HepG2 (cell line): ENCODE data around the gene AEN. TPM values are rescaled to one million over a fixed set of nuclear protein-coding genes. Genes with fewer than 3 reads are reported as not detected.

Source experiments
- ASH2L ChIP-seq: fragments of 300-600, 200-600 bp; sonication (generic); IDR thresholded peaks from 2 replicates; pipeline ENCODE4 v1.7.0; 2017; ENCODE audit warnings: low read depth, mild to moderate bottlenecking, moderate library complexity, mixed read lengths, low read length; ENCODE audit not compliant: insufficient read length
- CCDC6 ChIP-seq: sonication (generic); formaldehyde crosslinking; IDR thresholded peaks from 2 replicates; pipeline ENCODE4 v1.8.1; 2022; ENCODE audit warnings: mild to moderate bottlenecking, missing genetic modification reagents, moderate library complexity
- HES4 ChIP-seq: sonication (generic); formaldehyde crosslinking; IDR thresholded peaks from 2 replicates; pipeline ENCODE4 v1.9.0; 2021; ENCODE audit warnings: mild to moderate bottlenecking, missing genetic modification reagents, borderline replicate concordance
- MIXL1 ChIP-seq: IDR thresholded peaks from 2 replicates; pipeline ENCODE4 v1.6.1; 2016
- NR2F2 ChIP-seq: IDR thresholded peaks from 2 replicates; pipeline ENCODE4 v1.6.1; 2012; ENCODE audit warnings: low read depth, inconsistent platforms, borderline replicate concordance
- RORA ChIP-seq: sonication (generic); formaldehyde crosslinking; IDR thresholded peaks from 2 replicates; pipeline ENCODE4 v1.5.0; 2020; ENCODE audit warnings: mild to moderate bottlenecking, missing genetic modification reagents, moderate library complexity
- SMYD3 ChIP-seq: sonication (generic); formaldehyde crosslinking; IDR thresholded peaks from 2 replicates; pipeline ENCODE4 v1.8.1; 2023; ENCODE audit warnings: mild to moderate bottlenecking, missing genetic modification reagents
- SP140L ChIP-seq: sonication (generic); formaldehyde crosslinking; IDR thresholded peaks from 2 replicates; pipeline ENCODE4 v1.4.0; 2020; ENCODE audit warnings: missing genetic modification reagents, borderline replicate concordance
- TGIF2 ChIP-seq: IDR thresholded peaks from 2 replicates; pipeline ENCODE4 v1.6.1; 2016; ENCODE audit warnings: control low read depth, missing compliant biosample characterization
- YEATS4 ChIP-seq: sonication (generic); formaldehyde crosslinking; IDR thresholded peaks from 2 replicates; pipeline ENCODE4 v1.4.0; 2020; ENCODE audit warnings: missing genetic modification reagents, borderline replicate concordance
- ZFP37 ChIP-seq: sonication (generic); formaldehyde crosslinking; IDR thresholded peaks from 2 replicates; pipeline ENCODE4 v1.4.0; 2020; ENCODE audit warnings: missing genetic modification reagents, borderline replicate concordance
- ZNF253 ChIP-seq: sonication (generic); formaldehyde crosslinking; IDR thresholded peaks from 2 replicates; pipeline ENCODE4 v1.8.0; 2022; ENCODE audit warnings: mild to moderate bottlenecking, missing genetic modification reagents, borderline replicate concordance
- ZNF343 ChIP-seq: sonication (generic); formaldehyde crosslinking; IDR thresholded peaks from 2 replicates; pipeline ENCODE4 v1.4.0; 2020; ENCODE audit warnings: mild to moderate bottlenecking, missing genetic modification reagents
- ZNF430 ChIP-seq: sonication (generic); formaldehyde crosslinking; IDR thresholded peaks from 2 replicates; pipeline ENCODE4 v1.9.0; 2021; ENCODE audit warnings: mild to moderate bottlenecking, missing genetic modification reagents
- ZNF768 ChIP-seq: sonication (generic); formaldehyde crosslinking; IDR thresholded peaks from 2 replicates; pipeline ENCODE4 v1.4.0; 2020; ENCODE audit warnings: missing genetic modification reagents
- ZNF788 ChIP-seq: sonication (generic); formaldehyde crosslinking; IDR thresholded peaks from 2 replicates; pipeline ENCODE4 v1.5.0; 2020; ENCODE audit warnings: mild to moderate bottlenecking, missing genetic modification reagents, borderline replicate concordance
- ZNF839 ChIP-seq: sonication (generic); formaldehyde crosslinking; IDR thresholded peaks from 2 replicates; pipeline ENCODE4 v1.4.0; 2020; ENCODE audit warnings: missing genetic modification reagents, mild to moderate bottlenecking, borderline replicate concordance
- polyA plus RNA-seq, 8 experiments: library from polyadenylated mRNA; depleted of rRNA in 3 of 8; stranded (reverse) in 7 of 8; unstranded in 1 of 8; fragments of >200 nt; fragmentation: Illumina TruSeq in 4 of 8; extraction: Trizol in 4 of 8; gene quantifications; 2 replicates each; pipeline versions ENCODE4 v1.2.1 to v1.2.3, GENCODE V29; 2011 to 2016; ENCODE audit warnings: low read depth in 4 of 8, missing spikeins in 1 of 8, mixed read lengths in 1 of 8; ENCODE audit not compliant: insufficient read depth in 1 of 8
- total RNA-seq, 5 experiments: library from RNA; depleted of rRNA; stranded (reverse); fragments of >200 nt; fragmentation: Illumina TruSeq; extraction: Trizol; gene quantifications; 2 replicates each; pipeline ENCODE4 v1.2.3, GENCODE V29; 2016; ENCODE audit warnings: low read depth in 1 of 5
- TF ChIP-seq, protein P1 (sequence below): sonication (generic); formaldehyde crosslinking; IDR thresholded peaks from 2 replicates; pipeline ENCODE4 v1.4.0; 2020; ENCODE audit warnings: mild to moderate bottlenecking, low read depth, missing genetic modification reagents
- TF ChIP-seq, protein P2 (sequence below): sonication (generic); formaldehyde crosslinking; IDR thresholded peaks from 2 replicates; pipeline ENCODE4 v1.5.1; 2020; ENCODE audit warnings: missing genetic modification reagents, mild to moderate bottlenecking, borderline replicate concordance
- TF ChIP-seq, protein P3 (sequence below): sonication (generic); formaldehyde crosslinking; IDR thresholded peaks from 2 replicates; pipeline ENCODE4 v1.9.0; 2022; ENCODE audit warnings: low read depth, missing genetic modification reagents
- TF ChIP-seq, protein P4 (sequence below): sonication (generic); formaldehyde crosslinking; IDR thresholded peaks from 2 replicates; pipeline ENCODE4 v1.4.0; 2020; ENCODE audit warnings: missing genetic modification reagents

The AEN gene
- total and polyA plus RNA-seq, 2 of the 13 experiments (the other 11 are each of a cell fraction or from before 2014, with no cell fraction given), result 51.3 to 118 TPM

DNA sequence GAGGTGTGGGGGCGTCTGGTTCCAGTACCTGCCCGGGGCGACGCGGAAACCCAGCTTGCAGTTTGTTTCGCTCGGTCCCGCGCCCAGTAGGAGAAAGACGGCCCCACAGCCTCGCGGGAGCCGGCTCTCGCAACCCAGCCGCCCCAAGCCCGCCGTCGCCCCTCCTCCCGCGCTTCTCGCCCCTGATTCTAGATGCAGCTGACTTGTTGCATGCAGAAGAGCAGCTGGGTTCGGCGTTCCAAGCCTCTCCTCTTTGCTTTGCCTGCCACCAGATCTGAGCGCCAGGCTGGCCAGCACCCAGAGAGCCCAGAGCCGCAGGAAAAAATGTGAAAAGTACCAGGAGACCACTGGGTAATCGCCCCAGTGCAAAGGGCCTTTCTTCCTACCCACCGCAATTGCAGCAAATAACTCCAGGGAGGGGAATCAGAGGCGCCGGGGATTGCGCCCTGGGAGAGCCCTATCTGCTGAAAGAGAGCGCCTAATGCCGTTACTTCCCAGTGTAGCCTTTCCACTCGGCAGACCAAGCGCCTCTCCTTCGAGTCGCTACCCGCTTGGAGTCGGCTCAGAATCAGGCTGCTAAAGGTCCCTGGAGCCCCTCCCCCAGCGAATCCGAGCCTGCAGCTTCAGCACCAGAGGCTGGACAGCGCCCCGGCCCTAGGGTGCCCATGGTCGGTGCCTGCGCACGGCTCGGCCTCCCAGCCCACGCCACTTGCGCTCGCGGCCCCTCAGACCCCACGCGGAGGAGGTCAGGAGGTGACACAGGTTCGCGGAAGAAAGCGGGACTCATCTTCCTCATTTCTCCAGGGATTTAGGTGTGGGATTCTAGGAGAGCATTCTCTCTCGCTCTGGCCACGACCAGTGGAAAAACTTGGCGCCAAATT lies 15.7 kb upstream of the AEN start (continued):
- no peak for TF ChIP-seq ASH2L
- TF ChIP-seq HES4 (CRISPR knock-in tag), result peak; percentile 73; the same call in 1 of the 2 replicates
- no peak for TF ChIP-seq SP140L (CRISPR knock-in tag)
- peak; percentile 83; the same call in 1 of the 2 replicates for TF ChIP-seq ZNF430 (CRISPR knock-in tag)
- TF ChIP-seq, protein P1, sequence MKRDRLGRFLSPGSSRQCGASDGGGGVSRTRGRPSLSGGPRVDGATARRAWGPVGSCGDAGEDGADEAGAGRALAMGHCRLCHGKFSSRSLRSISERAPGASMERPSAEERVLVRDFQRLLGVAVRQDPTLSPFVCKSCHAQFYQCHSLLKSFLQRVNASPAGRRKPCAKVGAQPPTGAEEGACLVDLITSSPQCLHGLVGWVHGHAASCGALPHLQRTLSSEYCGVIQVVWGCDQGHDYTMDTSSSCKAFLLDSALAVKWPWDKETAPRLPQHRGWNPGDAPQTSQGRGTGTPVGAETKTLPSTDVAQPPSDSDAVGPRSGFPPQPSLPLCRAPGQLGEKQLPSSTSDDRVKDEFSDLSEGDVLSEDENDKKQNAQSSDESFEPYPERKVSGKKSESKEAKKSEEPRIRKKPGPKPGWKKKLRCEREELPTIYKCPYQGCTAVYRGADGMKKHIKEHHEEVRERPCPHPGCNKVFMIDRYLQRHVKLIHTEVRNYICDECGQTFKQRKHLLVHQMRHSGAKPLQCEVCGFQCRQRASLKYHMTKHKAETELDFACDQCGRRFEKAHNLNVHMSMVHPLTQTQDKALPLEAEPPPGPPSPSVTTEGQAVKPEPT (CRISPR knock-in tag), result no peak
- no peak for TF ChIP-seq SMYD3 (CRISPR knock-in tag)
- no peak for TF ChIP-seq ZNF343 (CRISPR knock-in tag)
- TF ChIP-seq ZNF788 (CRISPR knock-in tag), result no peak
- 0 out of 2 replicates have a peak, but pooled peaks have one; percentile 22 for TF ChIP-seq ZNF839 (CRISPR knock-in tag)
- peak; percentile 53; the same call in 1 of the 2 replicates for TF ChIP-seq ZFP37 (CRISPR knock-in tag)
- TF ChIP-seq ZNF253 (CRISPR knock-in tag), result no peak
- TF ChIP-seq TGIF2 (CRISPR knock-in tag), result 0 out of 2 replicates have a peak, but pooled peaks have one; percentile 54
- TF ChIP-seq ZNF768 (CRISPR knock-in tag), result peak; percentile 58; the same call in 1 of the 2 replicates
- TF ChIP-seq MIXL1, result no peak
- 0 out of 2 replicates have a peak, but pooled peaks have one; percentile 47 for TF ChIP-seq CCDC6 (CRISPR knock-in tag)
- no peak for TF ChIP-seq RORA (CRISPR knock-in tag)
- TF ChIP-seq, protein P2, sequence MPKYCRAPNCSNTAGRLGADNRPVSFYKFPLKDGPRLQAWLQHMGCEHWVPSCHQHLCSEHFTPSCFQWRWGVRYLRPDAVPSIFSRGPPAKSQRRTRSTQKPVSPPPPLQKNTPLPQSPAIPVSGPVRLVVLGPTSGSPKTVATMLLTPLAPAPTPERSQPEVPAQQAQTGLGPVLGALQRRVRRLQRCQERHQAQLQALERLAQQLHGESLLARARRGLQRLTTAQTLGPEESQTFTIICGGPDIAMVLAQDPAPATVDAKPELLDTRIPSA (CRISPR knock-in tag), result no peak
- no peak for TF ChIP-seq YEATS4 (CRISPR knock-in tag)
- TF ChIP-seq, protein P3, sequence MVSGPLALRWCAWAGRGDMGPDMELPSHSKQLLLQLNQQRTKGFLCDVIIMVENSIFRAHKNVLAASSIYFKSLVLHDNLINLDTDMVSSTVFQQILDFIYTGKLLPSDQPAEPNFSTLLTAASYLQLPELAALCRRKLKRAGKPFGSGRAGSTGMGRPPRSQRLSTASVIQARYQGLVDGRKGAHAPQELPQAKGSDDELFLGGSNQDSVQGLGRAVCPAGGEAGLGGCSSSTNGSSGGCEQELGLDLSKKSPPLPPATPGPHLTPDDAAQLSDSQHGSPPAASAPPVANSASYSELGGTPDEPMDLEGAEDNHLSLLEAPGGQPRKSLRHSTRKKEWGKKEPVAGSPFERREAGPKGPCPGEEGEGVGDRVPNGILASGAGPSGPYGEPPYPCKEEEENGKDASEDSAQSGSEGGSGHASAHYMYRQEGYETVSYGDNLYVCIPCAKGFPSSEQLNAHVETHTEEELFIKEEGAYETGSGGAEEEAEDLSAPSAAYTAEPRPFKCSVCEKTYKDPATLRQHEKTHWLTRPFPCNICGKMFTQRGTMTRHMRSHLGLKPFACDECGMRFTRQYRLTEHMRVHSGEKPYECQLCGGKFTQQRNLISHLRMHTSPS (CRISPR knock-in tag), result no peak
- no peak for TF ChIP-seq NR2F2
- TF ChIP-seq, protein P4, sequence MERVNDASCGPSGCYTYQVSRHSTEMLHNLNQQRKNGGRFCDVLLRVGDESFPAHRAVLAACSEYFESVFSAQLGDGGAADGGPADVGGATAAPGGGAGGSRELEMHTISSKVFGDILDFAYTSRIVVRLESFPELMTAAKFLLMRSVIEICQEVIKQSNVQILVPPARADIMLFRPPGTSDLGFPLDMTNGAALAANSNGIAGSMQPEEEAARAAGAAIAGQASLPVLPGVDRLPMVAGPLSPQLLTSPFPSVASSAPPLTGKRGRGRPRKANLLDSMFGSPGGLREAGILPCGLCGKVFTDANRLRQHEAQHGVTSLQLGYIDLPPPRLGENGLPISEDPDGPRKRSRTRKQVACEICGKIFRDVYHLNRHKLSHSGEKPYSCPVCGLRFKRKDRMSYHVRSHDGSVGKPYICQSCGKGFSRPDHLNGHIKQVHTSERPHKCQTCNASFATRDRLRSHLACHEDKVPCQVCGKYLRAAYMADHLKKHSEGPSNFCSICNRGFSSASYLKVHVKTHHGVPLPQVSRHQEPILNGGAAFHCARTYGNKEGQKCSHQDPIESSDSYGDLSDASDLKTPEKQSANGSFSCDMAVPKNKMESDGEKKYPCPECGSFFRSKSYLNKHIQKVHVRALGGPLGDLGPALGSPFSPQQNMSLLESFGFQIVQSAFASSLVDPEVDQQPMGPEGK (CRISPR knock-in tag), result peak; percentile 43; the same call in 1 of the 2 replicates
